GM18867 (cell line): ENCODE data around the gene DIP2A.
A peak's percentile ranks its signal among the peaks of the same experiment; 100 is the strongest.

Experiments used
- ATAC-seq: cut with Tn5 transposase; IDR thresholded peaks from one replicate; pipeline ENCODE4 v1.9.1; 2021; ENCODE audit warnings: mild to moderate bottlenecking, moderate library complexity; ENCODE audit not compliant: unreplicated experiment

Gene DIP2A

GRCh38 chr21:46581780-46582307, 123.2 kb downstream of the DIP2A start:
- no peak for ATAC-seq

GRCh38 chr21:46585191-46585953, 126.7 kb downstream of the DIP2A start:
- ATAC-seq, result no peak

GRCh38 chr21:46594276-46594675, 135.6 kb downstream of the DIP2A start:
- ATAC-seq, result no peak

- no peak for ATAC-seq
These were observed 137.5 kb downstream of the DIP2A start for GRCh38 chr21:46596201-46596600.

GRCh38 chr21:46597031-46597430, 138.3 kb downstream of the DIP2A start:
- ATAC-seq, result no peak

- ATAC-seq, result no peak
These were observed 139.2 kb downstream of the DIP2A start for GRCh38 chr21:46597896-46598343.

- ATAC-seq, result no peak
These were observed 140.2 kb downstream of the DIP2A start for GRCh38 chr21:46598581-46599572.

- ATAC-seq, result no peak
These were observed 141.6 kb downstream of the DIP2A start for GRCh38 chr21:46600305-46600704.

GRCh38 chr21:46600978-46601377, 142.3 kb downstream of the DIP2A start:
- ATAC-seq, result no peak

GRCh38 chr21:46603228-46603627, 144.5 kb downstream of the DIP2A start:
- no peak for ATAC-seq

GRCh38 chr21:46604329-46604974, 145.8 kb downstream of the DIP2A start:
- no peak for ATAC-seq

GRCh38 chr21:46604975-46605766, 146.5 kb downstream of the DIP2A start, which contains the start of gene S100B:
Gene S100B (minus strand): TSS chr21:46605082. CDS start chr21:46602415, 2,667 bp downstream.
- ATAC-seq, result no peak

GRCh38 chr21:46605767-46606426, 147.2 kb downstream of the DIP2A start:
- ATAC-seq, result no peak

- ATAC-seq, result no peak
These were observed 147.7 kb downstream of the DIP2A start for GRCh38 chr21:46606427-46606813.

- ATAC-seq, result no peak
These were observed 148.9 kb downstream of the DIP2A start for GRCh38 chr21:46607636-46608035.

- ATAC-seq, result peak; percentile 47
These were observed 150.0 kb downstream of the DIP2A start for GRCh38 chr21:46608672-46609111.

GRCh38 chr21:46610018-46610701, 151.5 kb downstream of the DIP2A start:
- no peak for ATAC-seq

GRCh38 chr21:46613391-46613790, 154.7 kb downstream of the DIP2A start:
- no peak for ATAC-seq

GRCh38 chr21:46616050-46616449, 157.4 kb downstream of the DIP2A start:
- ATAC-seq, result no peak
